Effector CD4-positive, alpha-beta T cell (primary cell): ENCODE measurements around the gene E2F8. TPM values are rescaled to one million over a fixed set of nuclear protein-coding genes. Genes with fewer than 3 reads are reported as not detected.
"Not testable (repeated sequence)": the region's sequence is repeated elsewhere in the genome, so short reads cannot be mapped to it uniquely, and the experiment has no call there.

Source experiments
- DNase-seq: peaks from one replicate; pipeline ENCODE4 v3.0.0-alpha.2; 2020
- total RNA-seq: gene quantifications from one replicate; lab custom pipeline; 2026; lab: John Stamatoyannopoulos, UW

Gene E2F8, protein sequence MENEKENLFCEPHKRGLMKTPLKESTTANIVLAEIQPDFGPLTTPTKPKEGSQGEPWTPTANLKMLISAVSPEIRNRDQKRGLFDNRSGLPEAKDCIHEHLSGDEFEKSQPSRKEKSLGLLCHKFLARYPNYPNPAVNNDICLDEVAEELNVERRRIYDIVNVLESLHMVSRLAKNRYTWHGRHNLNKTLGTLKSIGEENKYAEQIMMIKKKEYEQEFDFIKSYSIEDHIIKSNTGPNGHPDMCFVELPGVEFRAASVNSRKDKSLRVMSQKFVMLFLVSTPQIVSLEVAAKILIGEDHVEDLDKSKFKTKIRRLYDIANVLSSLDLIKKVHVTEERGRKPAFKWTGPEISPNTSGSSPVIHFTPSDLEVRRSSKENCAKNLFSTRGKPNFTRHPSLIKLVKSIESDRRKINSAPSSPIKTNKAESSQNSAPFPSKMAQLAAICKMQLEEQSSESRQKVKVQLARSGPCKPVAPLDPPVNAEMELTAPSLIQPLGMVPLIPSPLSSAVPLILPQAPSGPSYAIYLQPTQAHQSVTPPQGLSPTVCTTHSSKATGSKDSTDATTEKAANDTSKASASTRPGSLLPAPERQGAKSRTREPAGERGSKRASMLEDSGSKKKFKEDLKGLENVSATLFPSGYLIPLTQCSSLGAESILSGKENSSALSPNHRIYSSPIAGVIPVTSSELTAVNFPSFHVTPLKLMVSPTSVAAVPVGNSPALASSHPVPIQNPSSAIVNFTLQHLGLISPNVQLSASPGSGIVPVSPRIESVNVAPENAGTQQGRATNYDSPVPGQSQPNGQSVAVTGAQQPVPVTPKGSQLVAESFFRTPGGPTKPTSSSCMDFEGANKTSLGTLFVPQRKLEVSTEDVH
- not detected for total RNA-seq

DNA sequence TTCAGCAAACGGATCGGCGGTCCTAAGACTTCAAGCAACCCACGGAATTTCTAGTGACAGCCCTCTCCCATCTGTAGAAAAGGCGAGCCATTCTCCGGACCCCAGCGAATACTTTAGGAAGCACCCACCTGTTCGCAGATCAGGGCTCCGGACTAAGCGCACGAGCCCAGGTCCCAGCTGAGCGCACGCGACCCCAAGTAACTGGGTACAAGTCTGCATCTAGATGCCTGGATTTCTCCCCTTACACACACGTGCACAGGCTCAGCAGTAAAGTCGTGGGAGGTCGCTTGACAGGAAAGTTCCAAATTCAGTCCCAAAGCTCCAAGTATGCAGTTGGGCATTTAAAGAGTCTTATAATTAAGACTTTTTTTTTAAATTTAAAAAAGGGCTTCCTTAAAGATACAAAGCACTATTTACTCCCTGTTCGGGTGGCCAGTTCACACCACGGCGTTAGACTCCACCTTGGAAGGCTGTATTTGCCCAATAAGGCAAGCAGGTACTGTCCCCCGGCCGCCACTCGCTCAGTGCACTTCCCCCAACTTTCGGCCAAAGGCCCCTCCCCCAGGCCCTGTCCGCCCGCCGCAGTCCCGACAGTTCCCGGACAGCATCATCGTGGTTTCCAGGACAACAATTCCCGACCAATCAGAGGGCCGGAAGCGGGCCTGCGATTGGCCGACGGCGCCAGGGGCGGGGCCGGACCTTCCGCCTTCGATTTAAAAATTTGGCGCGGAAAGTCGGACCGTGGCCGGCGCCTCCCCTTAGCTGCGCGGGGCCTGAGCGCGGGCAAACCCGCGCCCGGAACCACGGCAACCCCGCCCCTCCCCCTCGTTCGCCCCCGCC is at the start of gene E2F8:
TSS of gene E2F8 (minus strand) at position 526 of the 840 bp plus-strand sequence. CDS start 824 bp downstream, outside the sequence.
- peak; percentile 68 for DNase-seq

DNA sequence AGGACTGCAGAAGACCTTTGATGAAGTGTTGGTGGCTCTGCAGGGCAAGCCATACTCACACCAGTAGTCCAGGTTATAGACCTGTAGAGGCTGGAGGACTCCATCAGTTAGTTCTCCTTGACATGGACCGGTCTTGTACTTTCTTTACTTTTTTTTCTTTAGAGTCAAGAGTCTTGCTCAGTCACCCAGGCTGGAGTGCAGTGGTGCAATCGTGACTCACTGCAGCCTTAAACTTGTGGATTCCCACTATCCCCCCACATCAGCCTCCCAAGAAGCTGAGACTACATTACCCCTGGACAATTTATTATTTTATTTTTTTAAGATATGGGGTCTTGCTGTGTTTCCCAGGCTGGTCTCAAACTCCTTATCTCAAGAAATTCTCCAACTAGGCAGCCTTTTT is 49.6 kb upstream of the E2F8 start:
- no peak for DNase-seq

DNA sequence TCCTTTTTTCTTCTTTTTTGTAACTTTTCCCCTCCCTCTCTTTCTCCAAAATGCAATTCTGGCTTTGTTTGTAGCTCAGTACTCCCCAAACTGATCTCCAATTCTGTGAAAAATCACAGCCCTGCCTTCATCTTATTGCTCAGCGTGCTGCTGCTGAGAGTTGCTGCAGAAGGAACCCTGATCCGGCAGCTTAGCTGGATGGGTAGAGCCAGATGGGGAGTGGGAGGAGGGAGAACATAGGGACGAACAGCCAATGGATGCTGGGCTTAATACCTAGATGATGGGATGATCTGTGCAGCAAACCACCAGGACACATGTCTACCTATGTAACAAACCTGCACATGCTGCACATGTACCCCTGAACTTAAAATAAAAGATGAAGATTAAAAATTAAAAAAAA is 47.5 kb upstream of the E2F8 start:
- DNase-seq: no peak

DNA sequence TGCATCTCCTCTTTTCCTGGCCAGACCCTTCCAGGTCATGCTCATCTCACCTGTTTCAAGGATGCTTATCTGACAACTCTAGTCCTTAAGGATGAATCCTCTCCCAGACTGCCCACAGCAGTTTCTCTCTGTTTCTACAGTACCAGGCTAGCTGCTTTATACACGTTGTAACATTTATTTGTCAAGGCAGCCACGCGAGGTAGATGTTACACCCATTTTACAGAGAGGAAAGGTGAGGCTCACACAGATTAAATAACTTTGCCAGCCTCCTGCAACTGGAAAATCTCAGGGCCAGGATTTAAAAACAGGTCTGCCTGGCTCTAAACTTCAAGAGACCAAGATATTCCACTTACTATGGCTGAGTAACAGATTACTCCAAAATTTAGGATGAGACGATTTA is 45.7 kb upstream of the E2F8 start:
- DNase-seq: no peak

DNA sequence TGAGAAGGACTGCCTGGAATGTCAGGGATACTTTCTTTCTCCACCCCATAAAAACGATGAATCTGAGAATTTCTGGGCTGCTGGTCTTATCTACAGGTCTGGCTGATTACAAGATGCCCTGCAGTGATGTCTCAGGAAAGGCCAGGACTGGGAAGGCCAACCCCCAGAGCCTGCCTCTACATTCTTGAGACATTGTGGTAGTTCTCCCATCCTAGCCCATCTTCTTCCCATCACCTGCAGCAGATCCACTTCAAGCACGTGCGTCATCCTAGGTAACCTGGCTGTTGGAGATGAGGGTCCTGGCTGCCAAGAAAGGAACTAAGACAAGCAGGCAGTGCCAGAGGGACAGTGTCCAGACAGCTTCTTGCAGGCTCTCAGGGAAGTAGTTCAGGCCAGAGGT is 44.1 kb upstream of the E2F8 start:
- DNase-seq: no peak

DNA sequence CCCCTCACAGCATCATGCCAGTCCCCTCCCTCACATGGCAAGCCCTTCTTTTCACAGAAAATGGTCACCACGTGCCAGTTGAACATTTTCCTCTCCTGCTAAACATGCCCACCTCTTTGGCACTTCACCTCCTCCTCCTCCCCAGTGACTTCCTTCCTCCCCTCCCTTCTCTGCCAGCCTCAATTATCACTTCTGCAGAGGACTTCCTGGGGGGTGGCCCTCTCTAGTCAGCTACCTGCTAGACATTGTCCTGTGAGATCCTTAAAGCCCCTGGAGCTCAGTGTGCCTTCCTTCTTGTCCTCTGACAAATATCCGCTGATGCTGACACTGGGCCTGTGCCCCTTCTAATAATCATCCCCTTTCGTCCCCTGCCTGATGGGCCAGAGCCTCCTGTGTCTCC is 43.2 kb upstream of the E2F8 start:
- no peak for DNase-seq

DNA sequence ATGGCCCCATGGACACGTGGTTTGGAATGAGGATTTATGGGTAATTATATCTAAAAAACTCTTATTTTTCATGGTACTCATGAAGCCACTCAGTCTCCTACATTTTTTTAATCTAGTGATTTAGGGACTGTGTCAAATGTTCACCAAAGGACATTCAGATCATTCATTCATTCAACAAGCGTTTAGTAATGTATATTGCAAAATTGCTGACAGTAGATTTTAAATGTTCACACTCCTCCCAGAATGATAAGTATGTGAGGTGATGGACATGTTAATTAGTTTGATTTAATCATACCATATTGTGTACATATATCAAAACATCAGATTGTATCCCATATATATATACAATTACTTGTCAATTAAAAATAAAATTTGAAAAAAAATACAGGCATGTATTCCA is 40.8 kb upstream of the E2F8 start:
- DNase-seq: no peak

DNA sequence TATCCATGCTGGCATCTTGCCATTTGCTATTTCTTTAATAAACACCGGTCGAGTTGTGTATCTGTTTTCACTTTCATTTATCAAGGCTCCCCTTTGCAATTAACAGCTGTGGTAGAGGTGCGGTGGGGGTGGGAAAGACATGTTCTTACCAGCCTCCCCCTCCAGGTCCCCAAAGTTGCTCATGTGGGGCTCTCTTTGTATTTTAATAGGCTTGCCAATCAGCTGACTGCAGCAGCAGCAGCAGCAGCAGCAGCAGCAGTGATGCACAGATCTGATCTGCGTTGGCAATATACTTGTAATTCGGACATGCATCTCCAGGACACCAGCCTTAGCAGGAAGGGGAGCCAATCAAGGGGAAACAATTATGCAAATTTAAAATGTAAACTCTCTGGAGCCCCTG is 40.3 kb upstream of the E2F8 start:
- DNase-seq: no peak

DNA sequence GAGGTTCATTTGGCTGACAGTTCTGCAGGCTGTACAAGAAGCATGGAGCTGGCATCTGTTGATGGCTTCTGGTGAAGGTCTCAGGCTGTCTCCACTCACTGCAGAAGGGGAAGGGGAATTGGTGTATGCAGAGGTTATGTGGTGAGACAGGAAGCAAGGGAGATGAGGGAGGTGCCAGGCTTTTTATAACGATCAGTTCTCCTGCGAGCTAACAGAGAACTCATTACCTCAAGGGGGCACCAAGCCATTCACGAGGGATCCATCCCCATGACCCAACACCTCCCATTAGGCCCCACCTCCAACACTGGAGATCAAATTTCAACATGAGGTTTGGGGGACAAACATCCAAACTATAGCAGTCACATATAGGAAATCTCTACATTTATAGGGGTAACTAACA is 38.7 kb upstream of the E2F8 start:
- no peak for DNase-seq

DNA sequence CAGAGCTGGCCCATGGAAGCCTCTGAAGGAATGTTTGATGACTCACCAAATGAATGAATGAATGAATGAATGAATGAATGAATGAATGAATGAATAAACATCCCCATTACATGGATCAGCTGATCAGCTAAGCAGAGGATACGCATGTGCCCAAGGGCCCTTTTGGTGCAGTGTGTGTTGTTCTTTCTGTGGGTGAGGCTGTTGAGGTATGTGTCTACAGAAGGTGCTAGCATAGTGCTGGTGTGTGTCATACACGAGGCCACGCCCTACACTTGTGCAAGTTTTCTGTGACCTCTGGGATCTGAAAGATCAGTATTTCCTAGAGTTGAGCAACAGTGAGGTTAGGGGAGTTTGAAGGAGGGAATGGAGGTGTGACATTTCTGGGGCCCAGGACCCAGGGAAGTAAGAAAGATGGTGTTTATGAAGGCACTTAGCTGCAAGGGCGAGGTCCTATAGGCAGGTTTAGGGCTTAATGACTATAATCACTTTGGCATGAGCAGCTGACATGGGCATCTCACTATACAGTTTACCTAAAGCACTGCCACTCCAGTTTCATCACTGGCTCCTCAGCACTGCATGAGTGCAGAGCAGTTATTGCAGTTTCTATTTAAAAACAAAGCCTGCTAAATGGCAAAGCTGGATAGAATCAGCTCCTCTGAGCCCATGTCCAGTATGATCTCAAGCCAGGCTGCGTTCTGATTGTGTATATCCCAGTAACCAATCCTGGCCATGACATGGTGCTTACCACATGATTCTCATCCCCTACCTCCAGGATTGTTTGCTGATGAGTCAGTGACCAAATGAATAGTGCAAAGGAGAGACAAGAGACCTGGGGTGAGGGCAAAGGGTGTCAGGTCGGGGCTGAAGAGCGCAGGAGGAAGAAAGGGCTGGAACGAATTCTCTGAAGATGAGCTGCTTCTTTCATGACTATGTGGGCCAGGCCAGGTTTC is 36.4 kb upstream of the E2F8 start:
- no peak for DNase-seq

DNA sequence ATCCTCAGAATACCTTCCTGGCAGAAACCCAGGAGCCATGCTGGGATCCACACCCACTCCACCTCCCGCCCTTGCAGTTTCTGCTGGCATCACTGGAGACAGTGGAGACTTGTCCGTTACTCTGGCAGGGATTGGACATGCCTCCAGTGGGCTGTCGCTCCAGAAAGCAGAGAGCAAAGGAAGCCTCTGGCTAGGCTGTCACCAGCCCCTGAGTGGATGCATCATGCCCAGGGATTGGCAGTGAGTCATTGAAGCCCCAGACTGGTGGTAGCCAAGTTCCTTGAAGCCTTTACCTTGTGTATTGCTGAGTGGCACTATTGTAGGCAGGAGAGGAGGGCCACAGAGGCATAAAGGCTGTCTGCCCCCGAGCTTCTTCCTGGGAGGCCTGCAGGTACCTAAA is 34.8 kb upstream of the E2F8 start:
- DNase-seq: no peak

DNA sequence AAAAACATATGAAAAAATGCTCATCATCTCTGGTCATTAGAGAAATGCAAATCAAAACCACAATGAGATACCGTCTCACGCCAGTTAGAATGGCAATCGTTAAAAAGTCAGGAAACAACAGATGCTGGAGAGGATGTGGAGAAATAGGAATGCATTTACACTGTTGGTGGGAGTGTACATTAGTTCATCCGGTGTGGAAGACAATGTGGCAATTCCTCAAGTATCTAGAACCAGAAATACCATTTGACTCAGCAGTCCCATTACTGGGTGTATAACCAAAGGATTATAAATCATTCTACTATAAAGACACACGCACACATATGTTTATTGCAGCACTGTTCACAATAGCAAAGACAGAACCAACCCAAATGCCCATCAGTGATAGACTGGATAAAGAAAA is 32.5 kb upstream of the E2F8 start:
- DNase-seq: not testable (repeated sequence)

DNA sequence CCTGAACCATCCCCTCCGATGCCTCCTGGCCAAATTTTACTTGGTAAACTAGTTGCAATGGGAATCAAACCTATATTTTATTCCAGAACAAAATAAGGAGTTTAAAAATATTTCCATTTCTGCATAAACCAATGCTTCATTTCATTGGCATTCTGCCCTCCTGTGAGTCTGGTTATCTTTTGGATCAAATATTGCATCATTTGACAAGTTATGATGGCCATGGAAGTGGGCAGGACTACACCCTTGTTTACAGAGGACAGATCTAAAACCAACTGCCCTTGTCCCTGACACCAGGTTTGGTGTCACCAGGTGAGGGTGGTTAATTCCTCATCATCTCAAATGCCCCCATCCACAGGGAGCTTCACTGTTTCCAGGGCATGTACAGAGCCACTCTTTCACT is 28.2 kb upstream of the E2F8 start:
- DNase-seq: no peak

DNA sequence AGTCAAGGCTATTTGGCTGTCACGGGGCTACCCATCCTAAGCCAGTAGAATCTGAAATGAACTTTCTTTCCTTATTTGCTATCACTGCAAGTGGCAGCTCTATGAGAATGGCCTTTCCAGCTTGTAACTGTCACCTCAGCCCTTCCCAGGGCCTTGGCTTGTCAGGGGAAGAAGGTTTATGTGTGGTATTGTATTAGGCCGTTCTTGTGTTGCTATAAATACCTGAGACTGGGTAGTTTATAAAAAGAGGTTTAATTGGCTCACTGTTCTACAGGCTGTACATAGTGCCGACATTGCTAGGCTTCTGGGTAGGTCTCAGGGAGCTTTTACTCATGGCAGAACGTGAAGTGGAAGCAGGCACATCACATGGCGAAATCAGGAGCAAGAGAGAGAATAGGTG is 26.8 kb upstream of the E2F8 start:
- no peak for DNase-seq

DNA sequence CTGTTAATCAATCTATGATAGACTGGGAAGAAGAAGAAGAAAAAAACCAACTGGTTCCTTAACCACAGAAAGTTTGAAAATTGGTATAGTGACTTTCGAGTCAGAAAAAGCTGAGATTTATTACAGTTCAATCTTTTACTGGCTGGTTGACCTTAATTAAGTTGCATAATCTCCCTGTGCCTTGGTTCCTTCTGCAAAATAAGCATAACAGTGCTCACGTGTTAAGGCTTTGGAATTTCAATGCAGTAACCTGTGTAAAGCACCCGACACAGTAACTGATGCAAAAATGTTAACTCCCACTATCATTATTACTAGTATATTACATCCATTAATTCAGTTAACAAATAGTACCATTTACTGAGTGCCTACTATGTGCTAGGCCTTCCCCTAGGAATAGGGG is 22.6 kb upstream of the E2F8 start:
- no peak for DNase-seq

DNA sequence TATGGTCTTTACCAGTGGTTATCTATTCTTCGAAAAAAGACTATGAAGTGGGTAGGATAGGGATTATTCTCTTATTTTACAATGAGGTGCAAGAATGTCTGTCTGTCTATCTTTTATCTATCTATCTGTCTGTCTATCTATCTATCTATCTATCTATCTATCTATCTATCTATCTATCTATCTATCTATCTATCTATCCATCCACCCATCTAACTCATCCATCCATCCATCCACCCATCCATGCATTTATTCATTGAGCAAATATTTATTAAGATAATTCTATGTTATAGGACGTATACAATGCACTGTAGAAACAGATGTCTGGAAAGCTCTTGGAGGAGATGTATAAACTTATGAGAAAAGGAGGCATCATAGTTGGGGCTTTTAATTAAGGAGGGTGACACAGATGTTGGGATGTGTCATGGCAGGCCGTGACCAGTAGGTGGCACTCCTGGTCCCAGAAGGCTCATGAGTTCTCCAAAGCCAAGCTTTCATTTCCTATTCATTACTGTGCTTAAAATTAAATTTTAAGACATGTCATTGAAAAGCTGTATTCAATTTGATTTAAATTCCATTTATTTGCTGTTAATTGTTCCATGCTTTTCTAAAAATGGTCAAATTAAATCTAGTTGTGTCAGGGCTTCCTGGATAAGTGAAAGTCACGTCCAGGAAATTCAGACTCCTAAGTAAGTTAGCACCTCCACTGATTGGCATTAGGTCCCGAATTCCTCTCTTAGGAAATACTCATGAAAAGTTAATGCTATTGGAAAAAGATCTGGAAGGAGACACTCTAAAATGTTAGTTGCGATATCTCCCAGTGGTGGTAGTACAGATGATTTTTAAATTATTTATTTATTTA is 19.0 kb upstream of the E2F8 start:
- DNase-seq: peak; percentile 45

DNA sequence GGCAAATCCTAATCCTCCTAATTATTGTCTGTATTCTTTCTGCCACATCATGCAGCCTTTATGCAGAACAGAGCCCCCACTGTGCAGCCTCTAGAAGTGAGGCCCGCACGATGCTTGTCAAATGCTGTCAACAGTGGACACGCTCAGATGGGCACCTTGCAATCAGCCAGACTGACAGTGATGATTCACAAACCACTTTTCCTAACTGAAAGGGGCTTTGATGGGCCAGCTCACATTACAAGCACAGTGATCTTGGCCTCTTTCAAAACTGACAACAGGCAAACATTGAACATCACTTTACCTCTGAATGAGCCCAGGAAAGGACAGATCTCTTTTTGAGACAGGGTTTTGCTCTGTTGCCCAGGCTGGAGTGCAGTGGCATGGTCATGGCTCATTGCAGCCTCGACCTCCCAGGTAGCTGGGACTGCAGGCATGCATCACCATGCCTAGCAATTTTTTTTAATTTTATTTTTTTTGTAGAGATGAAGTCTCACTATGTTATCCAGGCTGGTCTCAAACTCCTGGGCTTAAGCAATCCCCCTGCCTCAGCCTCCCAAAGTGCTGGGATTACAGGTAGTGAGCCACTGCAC is 18.0 kb upstream of the E2F8 start:
- no peak for DNase-seq

DNA sequence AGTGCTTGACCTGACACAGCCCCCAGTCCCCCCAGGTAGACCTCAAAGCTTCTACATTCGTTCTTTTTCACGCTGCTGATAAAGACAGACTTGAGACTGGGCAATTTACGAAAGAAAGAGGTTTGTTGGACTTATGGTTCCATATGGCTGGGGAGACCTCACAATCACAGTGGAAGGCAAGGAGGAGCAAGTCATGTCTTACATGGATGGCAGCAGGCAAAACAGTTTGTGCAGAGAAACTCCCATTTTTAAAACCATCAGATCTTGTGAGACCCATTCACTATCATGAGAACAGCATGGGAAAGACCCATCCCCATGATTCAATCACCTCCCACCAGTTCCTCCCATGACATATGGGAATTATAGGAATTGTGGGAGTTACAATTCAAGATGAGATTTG is 13.7 kb upstream of the E2F8 start:
- DNase-seq: not testable (repeated sequence)

DNA sequence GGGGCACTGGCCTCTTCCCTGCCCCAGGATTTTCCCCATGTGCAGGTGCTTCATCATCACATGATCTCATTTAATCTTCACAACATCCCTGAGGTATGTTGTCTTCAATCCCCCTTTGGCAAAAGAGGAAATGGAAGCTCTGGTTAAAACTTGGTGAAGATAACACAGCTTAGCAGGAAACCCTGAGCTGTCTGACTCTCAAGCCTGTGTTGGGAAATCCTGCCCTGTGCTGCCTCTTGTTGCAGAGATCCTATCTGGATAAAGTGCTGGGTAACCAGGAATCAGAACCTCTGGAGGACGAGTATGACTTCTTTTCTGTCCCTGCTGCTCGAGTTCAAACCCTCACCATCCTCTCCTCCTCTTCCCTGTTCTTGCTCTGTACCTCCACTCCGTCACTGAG is 13.1 kb upstream of the E2F8 start:
- no peak for DNase-seq

DNA sequence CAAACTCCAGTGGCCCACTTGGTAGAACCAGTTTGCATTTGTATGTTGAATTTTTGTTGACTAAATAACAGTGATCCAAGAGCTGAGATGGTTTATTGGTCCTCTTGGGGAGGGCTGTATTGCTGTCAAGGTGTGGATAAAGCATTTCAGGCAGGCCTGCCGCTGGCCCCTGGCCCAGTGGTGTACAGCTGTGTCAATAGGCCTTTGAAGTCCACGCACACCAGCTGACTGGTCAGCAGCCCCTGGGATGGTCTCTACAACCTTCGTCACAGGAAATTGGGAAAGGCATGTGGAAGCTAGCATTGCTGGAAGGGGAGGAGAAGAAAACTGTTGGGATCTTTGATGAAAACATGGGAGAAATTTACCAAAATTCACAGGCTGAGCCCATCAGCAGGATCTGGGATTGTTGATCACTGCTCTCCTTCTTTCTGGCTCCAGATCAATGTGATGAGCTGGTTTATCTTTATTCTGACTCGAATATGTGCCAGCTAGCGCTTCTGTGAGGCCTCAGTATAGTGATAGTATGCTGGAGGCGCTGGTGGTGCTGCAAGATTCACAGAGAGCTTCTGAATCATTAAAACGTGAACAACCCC is 12.5 kb upstream of the E2F8 start:
- no peak for DNase-seq
